Left colon (tissue), 2 donors: ENCODE data around the gene GLDN. TPM values are rescaled to one million over a fixed set of nuclear protein-coding genes. Genes with fewer than 3 reads are reported as not detected.

Experiments
- ATAC-seq: fragments of 200-7000 bp; cut with Tn5 transposase; one replicate; pipeline ENCODE4 v1.9.1; 2020; ENCODE audit warnings: mild to moderate bottlenecking, moderate library complexity
- DNase-seq, 2 donors: peaks; one replicate each; pipeline ENCODE4 v3.0.0-alpha.2; 2020
- intact Hi-C, 2 donors: fragments of 100-400 bp; cut with DNase I in 1 of 2; cut with micrococcal nuclease in 1 of 2; formaldehyde crosslinking; loops; one replicate each; pipeline versions ENCODE4 v1.11.2 to v1.14.0; 2022; cut with DNase I, micrococcal nuclease
- total RNA-seq, 2 donors: library from RNA; stranded (reverse); fragmentation: NEBNext Ultra II Directional; extraction: Animal tissue kit (Norgen Biotek cat#: 25700); gene quantifications; one replicate each; pipeline ENCODE4 v1.2.1, GENCODE V29; 2021
- donor health status: DM: no; HTN: no; CAD: no.
- donor health status: DM: yes; HTN: yes; CAD: no.

Gene GLDN
- total RNA-seq, 2 donors from 2014 or later: 3.2 to 21.5 TPM

DNA sequence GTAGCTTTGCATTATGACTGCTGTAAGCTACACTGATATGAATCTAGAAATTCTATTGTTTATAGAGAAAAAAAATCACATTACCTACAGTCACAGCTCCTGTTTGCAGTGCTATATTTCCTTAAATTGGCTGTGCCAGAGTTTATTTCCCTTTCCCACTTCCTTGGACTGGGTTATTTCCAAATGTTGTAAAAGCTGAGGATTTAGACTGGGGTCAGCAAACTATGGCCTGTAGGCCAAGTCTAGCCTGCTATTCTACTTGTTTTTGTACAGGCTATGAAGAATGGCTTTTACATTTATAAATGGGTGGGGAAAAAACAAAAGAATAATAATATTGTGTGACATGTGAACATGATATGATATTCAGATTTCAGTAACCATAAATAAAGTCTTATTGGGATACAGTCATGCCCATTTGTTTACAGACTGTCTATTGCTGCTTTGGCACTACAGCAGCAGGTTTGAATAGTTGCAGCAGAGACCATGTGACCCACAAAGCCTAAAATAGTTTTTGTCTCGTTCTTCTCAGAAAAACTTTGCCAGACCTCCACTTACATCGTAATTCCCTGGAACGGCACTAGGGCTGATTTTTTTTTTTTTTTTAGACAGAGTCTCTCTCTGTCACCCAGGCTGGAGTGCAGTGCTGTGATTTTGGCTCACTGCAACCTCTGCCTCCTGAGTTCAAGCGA, 7.8 kb downstream of the GLDN start:
- intact Hi-C loops: no loop called here
- ATAC-seq: no peak
- no peak for DNase-seq

DNA sequence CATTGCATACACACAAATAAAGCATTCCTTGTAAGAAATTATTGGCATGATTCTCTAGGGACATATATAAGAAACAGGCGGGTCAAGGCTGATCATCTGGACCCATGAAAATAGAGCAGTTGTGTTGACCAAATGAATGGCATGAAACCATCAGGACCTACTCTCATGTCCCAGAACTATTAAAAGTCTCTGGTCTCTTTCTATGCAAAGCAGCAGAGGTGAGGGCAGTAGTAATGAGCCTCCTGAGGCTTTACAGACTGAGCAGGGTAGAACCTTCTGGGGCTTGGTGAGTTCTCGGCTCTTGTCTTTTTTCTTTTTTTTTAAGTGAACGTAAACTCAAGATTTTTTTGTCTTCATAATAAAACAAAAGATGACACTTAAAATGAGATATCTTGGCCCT, 9.3 kb downstream of the GLDN start:
- no peak for DNase-seq
- no peak for ATAC-seq
- intact Hi-C loops: no loop called here

DNA sequence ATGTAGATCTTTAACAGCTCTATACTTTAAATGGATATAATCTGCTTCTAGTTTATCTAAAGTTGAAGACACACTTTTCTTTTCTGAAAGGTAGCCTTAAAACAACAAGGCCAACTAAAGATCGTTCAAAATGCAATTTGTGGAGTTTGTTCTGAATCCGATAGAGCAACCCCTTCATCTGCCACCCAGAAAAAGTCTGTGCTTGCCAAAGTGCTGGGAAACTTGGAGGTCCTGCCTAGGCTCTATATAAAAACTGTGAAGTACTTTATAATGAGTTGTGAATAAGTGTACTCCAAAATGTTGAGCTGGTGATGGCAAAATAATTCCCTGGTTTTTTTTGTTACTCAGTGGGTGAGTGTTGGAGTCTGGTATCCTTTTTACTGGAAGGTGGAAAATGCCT, 12.5 kb downstream of the GLDN start:
- intact Hi-C loops: no loop called here
- ATAC-seq (no peak), DNase-seq (no peak)

DNA sequence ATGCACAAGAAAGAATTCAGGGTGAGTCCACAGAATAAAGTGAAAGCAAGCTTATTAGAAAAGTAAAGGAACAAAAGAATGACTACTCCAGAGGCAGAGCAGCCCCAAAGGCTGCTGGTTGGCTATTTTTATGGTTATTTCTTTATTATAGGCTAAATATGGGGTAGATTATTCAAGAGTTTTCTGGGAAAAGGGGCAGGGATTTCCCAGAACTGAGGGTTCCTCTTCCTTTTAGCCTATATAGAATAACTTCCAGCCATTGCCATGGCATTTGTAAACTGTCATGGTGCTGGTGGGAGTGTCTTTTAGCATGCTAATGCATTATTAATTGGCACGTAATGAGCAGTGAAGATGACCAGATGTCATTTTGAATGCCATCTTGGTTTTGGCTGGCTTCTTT, 13.6 kb downstream of the GLDN start:
- DNase-seq (no peak), ATAC-seq (no peak)
- intact Hi-C loops: no loop called here

DNA sequence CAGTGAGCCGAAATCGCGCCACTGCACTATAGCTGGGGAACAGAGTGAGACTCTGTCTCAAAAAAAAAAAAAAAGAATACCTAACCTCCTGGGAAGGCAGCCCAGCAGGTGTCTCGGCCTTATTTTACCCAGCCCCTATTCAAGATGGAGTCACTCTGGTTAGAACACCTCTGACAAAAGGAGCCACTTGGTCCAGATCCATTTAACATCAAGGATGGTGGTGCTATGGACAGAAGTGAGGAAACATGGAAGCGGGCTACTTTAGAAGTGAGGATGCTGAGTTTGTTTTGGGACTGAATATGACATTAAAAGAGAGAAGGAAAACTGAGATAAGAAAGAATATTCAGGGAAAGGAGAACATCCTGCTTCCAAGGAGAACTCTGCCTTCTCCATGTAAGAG, 14.7 kb downstream of the GLDN start:
- intact Hi-C loops: no loop called here
- ATAC-seq (no peak), DNase-seq (no peak)

DNA sequence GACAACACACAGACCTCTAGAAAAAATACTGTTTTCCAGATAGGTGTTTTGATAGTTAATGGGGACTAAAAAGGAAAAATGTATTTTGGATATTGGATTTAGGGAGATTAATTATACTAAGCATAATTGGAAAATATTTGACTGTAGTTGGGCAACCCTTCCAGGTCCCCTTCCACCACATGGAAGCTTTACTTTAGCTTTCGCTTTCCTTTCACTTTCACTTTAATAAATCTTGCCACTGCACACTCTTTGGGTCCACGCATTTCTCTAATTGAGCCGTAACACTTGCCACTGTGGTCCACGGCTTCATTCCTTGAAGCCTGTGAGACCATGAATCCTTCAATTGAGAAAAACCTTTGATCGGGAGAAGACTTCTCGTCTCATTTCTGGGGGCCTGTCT, 15.5 kb downstream of the GLDN start:
- intact Hi-C loops: no loop called here
- ATAC-seq (no peak), DNase-seq (no peak)

DNA sequence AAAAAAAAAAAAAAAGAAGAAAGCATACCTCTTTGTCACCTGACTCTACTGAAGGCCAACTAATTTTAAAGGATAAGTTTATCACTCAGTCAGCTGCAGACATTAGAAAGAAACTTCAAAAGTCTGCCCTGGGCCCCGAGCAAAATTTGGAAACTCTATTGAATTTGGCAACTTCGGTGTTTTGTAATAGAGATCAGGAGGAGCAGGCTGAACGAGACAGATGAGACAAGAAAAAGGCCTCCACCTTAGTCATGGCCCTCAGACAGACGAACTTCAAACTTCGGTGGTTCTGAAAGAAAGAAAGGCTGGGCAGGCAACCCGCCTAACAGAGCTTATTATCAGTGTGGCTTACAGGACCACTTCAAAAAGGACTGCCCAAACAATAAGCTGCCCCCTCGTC, 18.5 kb downstream of the GLDN start:
- no peak for ATAC-seq
- intact Hi-C loops: no loop called here
- no peak for DNase-seq

DNA sequence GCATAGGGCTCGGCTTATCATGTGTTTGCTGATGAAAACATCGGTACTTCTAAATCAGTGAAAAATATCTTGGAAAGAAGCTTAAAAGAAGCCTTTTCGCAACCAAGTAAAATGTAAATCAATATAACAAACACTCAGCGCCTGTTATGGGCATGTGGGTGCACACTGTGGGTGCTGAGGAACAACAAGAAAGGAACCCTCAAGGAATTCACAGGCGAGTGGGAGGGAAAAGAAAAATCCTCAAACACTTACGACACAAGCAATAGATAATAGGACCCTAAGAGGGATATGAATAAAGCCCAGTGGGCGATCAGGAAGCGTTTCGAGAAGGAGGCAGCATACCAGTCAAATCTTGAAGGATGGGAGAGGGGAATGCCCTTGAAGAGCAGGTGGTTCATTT, 21.9 kb downstream of the GLDN start:
- ATAC-seq: no peak
- intact Hi-C loops: no loop called here

DNA sequence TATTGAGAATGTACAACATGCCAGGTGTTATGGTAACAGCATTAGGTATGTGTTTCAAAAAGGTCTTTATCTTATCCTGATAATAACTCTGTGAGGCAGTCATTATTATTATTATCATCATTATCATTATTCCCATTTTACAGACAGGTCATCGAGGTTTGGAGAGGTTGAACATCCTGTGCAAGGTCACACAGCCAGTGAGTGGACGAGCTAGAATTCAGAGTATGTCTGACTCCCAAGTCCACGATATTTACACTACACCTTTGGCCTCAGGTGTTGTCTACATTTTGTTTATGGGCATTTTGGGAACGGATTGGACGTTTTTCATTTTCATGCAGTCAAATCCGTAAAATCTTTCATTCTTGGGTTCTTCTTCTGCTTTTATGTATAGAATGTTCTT, 24.0 kb downstream of the GLDN start:
- DNase-seq: no peak
- intact Hi-C loops: no loop called here
- ATAC-seq: no peak

More for the DNA sequence above, 21.9 kb downstream of the GLDN start:
- DNase-seq: no peak

DNA sequence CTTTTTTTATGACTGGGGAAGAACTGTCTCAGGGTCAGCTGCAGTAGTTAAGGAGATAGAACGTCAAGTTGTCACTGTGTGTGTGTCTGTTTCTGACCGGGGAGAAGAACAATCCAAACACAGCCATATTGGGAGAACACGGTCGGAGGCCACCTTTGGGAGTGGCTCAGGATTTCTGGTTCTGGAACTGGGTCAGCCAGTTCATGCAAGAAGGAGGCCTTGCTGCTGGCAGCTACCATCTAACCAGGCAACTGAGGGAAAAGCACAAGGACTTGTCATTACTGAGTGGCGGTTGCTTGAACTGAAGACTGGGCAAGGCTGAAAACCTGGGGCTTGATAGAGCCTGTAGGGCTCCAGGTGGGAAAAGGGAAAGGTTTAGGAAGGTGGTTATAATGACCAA, 24.6 kb downstream of the GLDN start:
- ATAC-seq: no peak
- intact Hi-C loops: no loop called here
- DNase-seq: no peak

DNA sequence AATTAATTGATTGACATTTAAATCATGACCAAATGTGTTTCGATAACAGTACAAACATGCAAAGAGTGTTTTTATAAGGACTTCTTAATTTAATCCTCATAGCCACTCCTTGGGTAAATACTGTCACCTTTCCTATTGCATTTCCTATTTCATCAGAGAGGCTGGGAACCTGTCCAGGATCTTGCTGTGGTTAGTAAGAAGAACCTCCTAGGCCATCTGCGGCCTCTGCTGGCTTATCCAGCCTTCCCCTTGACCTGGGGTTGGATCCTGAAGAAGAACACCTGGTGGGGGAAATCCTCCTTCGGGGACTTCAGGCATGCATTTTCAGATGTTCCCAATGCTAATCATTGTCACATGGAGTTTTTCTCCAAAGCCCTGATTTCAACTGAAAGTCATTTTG, 25.5 kb downstream of the GLDN start:
- DNase-seq (peak; percentile 58 to 60), ATAC-seq (peak; percentile 94)
- intact Hi-C loops: no loop called here

DNA sequence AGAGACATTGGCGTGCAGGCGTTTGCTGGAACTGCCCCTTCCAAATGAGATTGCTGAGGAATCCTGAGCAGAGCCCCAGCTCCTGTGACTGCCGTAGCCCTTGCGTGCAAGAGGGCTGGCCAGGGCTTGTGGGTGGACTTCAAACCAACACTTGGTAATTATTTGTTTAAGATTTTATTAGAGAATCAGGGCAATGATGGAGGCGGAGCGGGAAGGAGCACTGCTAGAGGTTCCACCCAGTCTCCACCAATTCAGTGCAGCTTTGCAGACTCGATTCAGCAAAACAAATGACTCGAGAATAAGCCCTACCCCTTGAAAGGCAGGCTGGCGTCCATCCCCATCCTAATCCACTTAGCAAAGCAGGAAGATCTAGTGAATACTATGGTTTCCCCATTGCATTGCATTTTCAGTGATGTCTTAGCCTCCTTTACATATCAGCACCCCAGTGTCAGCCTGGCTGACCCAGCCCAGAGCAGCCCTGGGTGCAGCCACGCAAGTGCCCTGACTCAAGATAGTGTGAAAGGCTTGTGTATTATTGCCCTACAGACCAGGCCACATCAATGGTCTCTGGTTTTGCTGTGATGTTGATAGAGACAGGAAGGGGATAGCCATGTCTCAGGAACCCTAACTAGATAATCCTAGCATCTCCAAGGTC, 26.0 kb downstream of the GLDN start:
- peak in 1 of 2 donors; percentile 26 for DNase-seq
- intact Hi-C loops: no loop called here
- ATAC-seq: peak; percentile 70

DNA sequence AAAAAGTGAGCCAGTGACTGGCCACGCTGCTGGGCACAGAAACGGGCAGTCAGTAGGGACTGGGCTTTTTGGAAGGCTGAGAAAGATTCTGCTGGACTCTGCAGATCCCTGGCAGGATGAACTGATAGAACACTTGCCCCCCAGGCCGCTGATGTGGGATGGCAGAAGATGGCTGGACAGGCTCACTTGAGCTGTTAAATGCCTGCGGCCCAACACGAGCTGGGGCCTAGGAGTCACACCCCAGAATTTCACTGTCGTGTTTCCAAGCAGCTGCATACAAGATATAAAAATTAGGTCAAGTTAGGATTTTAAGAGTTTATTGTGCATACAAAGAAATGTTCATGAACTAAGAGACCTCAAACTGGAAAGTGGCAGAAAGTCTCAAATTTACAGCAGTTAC, 26.9 kb downstream of the GLDN start:
- DNase-seq: no peak
- intact Hi-C loops: no loop called here
- ATAC-seq: no peak

DNA sequence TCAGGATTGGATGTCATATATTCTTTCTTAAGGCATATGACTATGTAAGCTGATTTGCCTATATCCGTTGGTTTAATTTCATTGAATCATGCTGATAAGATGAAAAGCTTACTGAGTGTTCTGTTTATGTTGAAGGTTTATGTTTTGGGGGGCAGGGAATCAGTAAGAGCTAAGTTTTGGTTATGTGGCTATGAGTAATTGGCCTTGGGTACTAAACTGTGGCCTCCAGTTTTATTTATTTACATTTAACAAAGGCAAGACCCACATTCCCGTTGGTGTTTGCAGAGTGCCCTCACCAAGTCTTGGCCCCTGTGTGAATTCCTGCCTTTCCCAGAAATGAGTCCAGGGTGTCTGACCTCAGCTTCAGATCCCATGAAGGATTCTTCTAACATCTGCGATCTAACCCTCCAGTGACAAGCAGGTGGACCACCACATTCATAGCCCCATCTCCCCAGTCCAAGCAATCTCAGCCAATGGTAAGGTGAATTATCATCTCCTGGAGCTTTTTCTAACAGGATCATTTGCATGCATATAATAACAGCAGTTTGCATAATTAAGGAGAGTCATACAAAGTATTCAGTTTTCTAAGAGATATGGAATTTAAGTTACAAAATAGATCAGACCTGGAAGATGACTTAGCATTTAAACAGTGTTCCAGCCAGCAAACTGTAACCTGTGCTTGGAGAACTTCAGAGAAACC, 27.4 kb downstream of the GLDN start:
- DNase-seq (no peak), ATAC-seq (no peak)
- intact Hi-C loops: no loop called here

DNA sequence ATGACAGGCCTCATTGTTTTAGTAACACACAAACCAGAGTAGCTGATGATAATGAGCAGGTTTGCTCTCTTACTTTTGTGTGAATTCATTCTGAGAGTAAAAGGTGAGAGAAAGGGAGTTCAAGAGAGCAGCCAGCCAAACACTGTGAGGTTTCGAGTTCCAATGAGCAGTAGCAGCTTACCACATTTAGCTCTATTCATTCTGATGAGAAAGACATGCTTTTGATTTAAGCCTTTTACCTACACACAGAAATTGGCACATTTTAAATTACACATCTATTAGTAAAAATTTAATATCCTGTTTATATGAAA, 28.0 kb downstream of the GLDN start:
- intact Hi-C loops: no loop called here
- DNase-seq: no peak
- no peak for ATAC-seq

DNA sequence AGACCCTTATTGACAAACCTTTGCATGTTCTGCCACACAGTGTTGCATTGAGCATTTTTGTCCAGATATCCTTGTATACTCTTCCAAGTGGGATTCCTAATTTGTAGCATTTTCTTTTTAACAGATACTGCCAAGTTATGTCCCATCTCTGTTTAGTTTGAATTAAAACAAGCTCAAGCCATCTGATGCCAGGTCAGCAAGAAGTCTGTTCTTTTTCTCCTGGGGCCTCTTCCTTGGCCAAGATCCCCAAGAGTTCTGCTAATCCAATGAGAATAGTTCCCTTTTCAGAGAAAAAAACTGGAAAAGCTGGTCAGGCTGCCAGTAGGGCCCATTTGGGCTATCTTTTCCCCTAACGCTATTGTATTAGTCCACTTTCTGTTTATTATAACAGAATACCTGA, 29.8 kb downstream of the GLDN start:
- intact Hi-C loops: no loop called here
- DNase-seq: no peak
- no peak for ATAC-seq

DNA sequence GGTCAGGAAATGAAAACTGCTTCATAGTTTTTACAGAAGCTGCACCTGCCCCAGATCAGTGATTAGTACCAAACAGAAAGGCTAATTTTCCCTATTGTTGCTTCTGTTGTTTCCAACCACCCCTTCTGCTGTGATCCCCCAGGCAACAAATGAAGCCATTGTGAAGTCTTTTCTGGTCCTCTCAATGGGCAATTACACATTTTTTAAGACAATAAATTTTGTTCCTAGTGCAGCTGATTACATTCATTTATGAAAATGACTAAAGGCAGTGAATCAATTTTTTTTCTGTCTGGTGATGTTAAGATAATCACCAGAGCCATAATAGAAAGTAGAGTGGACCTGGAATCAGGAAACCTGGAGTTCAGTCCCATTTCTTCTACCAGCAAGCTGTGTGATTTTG, 32.7 kb downstream of the GLDN start:
- intact Hi-C loops: no loop called here
- no peak for ATAC-seq
- DNase-seq: no peak

DNA sequence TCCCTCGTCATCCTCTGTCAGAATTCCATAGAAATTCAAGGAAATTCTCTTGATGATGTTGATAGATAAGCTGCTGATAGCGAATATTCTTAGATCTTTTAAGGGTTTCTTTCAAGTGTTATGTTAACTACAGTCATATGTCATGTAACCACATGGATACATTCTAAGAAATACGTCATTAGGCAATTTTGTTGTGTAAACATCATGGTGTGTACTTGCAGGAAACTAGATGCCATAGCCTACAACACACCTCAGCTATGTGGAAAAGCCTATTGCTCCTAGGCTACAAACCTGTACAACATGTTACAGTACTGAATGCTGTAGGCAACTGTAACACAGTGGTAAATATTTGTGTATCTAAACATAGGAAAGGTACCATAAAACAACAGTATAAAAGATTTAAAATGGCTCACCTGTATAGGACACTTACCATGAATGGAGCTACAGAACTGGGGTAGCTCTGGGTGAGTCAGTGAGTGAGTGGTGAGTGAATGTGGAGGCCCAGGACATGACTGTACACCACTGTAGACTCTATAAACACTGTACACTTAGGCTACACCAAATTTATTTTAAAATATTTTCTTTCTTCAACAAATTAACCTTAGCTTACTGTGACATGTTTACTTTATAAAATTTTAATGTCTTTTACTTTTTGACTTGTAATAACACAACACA, 34.6 kb downstream of the GLDN start:
- ATAC-seq (no peak), DNase-seq (no peak)
- intact Hi-C loops: no loop called here

DNA sequence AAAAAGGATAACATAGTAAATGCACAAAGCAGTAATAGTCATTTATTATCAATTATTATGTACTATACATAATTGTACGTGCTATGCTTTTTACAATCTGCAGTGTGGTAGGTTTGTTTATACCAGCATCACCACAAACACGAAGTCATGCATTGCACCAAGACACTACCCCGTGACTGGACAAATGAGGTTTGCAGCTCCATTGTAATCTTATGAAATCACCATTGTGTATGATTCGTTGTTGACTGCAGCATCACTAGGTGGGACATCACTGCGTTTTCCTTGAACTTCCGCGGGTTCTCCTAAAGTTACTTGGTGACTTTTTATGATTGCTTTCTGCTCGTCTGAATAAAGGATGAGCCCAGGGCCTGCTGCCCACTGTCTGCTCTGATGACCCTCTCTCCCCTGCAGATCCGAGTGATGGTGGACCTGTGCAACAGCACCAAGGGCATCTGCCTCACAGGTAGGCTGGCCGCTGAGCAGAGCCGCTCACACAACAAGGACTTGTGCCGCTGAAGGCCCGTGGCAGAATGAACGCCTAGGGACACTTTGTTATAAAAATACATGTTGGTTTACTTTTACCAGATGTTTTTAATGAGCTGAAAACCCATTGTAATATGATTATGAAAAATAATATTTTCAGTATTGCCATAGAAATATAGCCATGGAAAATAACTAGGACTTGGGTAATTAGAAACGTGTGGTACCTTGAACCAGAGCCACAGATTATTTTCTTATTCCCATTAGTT, 35.8 kb downstream of the GLDN start:
- intact Hi-C loops: no loop called here
- DNase-seq (no peak), ATAC-seq (no peak)
